T-helper 9 cell (primary cell): ENCODE data around the gene LSM4.

ENCODE experiments used
- DNase-seq: peaks from one replicate; pipeline ENCODE4 v3.0.0-alpha.2; 2020

LSM4 gene

GRCh38 chr19:18274219-18274780 is 48.6 kb downstream of the LSM4 start, which contains the start of gene IQCN:
TSS of gene IQCN (minus strand) at chr19:18274452. CDS start at chr19:18269478, 4,974 bp downstream.
- no peak for DNase-seq

- DNase-seq, result no peak
Observed at GRCh38 chr19:18273561-18274218, 49.2 kb downstream of the LSM4 start.

- DNase-seq, result no peak
Observed at GRCh38 chr19:18271433-18271841, 51.4 kb downstream of the LSM4 start.

- no peak for DNase-seq
Observed at GRCh38 chr19:18270326-18270725, 52.5 kb downstream of the LSM4 start.

GRCh38 chr19:18269070-18269723 is 53.7 kb downstream of the LSM4 start:
- no peak for DNase-seq

- DNase-seq, result no peak
Observed at GRCh38 chr19:18266771-18267686, 55.8 kb downstream of the LSM4 start.

- no peak for DNase-seq
Observed at GRCh38 chr19:18265582-18265981, 57.3 kb downstream of the LSM4 start.

- DNase-seq, result no peak
Observed at GRCh38 chr19:18264971-18265540, 57.8 kb downstream of the LSM4 start.

- no peak for DNase-seq
Observed at GRCh38 chr19:18264137-18264854, 58.6 kb downstream of the LSM4 start.

- no peak for DNase-seq
Observed at GRCh38 chr19:18263324-18264136, 59.3 kb downstream of the LSM4 start.

GRCh38 chr19:18262917-18263316 is 60.0 kb downstream of the LSM4 start:
- no peak for DNase-seq

GRCh38 chr19:18262144-18262543 is 60.7 kb downstream of the LSM4 start:
- DNase-seq, result no peak

- no peak for DNase-seq
Observed at GRCh38 chr19:18261474-18261873, 61.4 kb downstream of the LSM4 start.

GRCh38 chr19:18259893-18260292 is 63.0 kb downstream of the LSM4 start:
- no peak for DNase-seq

- no peak for DNase-seq
Observed at GRCh38 chr19:18257503-18258470, 65.1 kb downstream of the LSM4 start.
